Measurements from ENCODE around the gene GPC6.

GPC6 gene

GRCh38 chr13:94073007-94073744 lies 846.6 kb downstream of the GPC6 start:
- DNase-seq, result no peak
- Histone ChIP-seq H3K27ac (no peak overlapping the region), H3K4me3 (ENCODE audit: low read depth, low read length) (no peak overlapping the region), H3K9me3 (ENCODE audit: severe bottlenecking) (peaks cover 2% of the 10 kb centered on the region), H3K36me3 (peaks cover 5% of the 10 kb centered on the region; the same call in 1 of the 2 replicates), H3K27me3 (ENCODE audit: insufficient read depth, low read depth, severe bottlenecking) (no peaks in the 10 kb centered on the region)
- no peak for TF ChIP-seq CTCF (IDR thresholded peaks at IDR 0.05; ENCODE audit: low read depth, low read length)

GRCh38 chr13:94079876-94080275 lies 853.3 kb downstream of the GPC6 start:
- Histone ChIP-seq H3K4me3 (ENCODE audit: low read depth, low read length) (no peak overlapping the region), H3K36me3 (no peaks in the 10 kb centered on the region; the same call in 1 of the 2 replicates), H3K27me3 (ENCODE audit: insufficient read depth, low read depth, severe bottlenecking) (no peaks in the 10 kb centered on the region), H3K9me3 (ENCODE audit: severe bottlenecking) (no peaks in the 10 kb centered on the region), H3K27ac (no peak overlapping the region)
- no peak for DNase-seq
- no peak for TF ChIP-seq CTCF (IDR thresholded peaks at IDR 0.05; ENCODE audit: low read depth, low read length)

GRCh38 chr13:94080527-94080926 lies 853.9 kb downstream of the GPC6 start:
- no peak for DNase-seq
- TF ChIP-seq CTCF (IDR thresholded peaks at IDR 0.05; ENCODE audit: low read depth, low read length), result no peak
- H3K9me3 ChIP-seq (ENCODE audit: severe bottlenecking), result no peaks in the 10 kb centered on the region
- no peak overlapping the region for H3K4me3 ChIP-seq (ENCODE audit: low read depth, low read length)
- no peaks in the 10 kb centered on the region for H3K27me3 ChIP-seq (ENCODE audit: insufficient read depth, low read depth, severe bottlenecking)
- H3K36me3 ChIP-seq, result no peaks in the 10 kb centered on the region; the same call in 1 of the 2 replicates
- no peak overlapping the region for H3K27ac ChIP-seq

GRCh38 chr13:94087100-94087499 lies 860.5 kb downstream of the GPC6 start:
- no peak for TF ChIP-seq CTCF (IDR thresholded peaks at IDR 0.05; ENCODE audit: low read depth, low read length)
- Histone ChIP-seq H3K36me3 (no peaks in the 10 kb centered on the region), H3K4me3 (ENCODE audit: low read depth, low read length) (no peak overlapping the region), H3K27ac (no peak overlapping the region), H3K27me3 (ENCODE audit: insufficient read depth, low read depth, severe bottlenecking) (no peaks in the 10 kb centered on the region), H3K9me3 (ENCODE audit: severe bottlenecking) (no peaks in the 10 kb centered on the region)
- DNase-seq, result no peak

DNA sequence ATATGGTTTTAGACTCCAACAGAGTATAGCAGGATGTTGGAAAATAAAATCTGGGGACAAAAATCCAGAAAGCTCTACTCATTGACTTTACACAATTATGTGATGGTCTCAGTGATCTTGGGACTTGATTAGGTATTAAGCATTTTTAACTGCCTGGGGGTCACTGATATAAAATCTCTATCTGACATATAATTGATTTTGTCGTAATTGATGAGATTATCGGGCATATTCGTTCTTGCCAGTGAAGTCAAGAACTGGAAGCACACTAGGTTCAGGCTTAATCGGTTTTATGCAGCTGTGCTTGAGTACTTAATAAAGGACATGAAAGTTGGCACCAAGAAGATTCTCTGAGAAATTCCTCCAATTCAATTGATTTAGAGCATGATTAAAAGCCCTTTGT lies 862.1 kb downstream of the GPC6 start:
- Histone ChIP-seq H3K27me3 (ENCODE audit: insufficient read depth, low read depth, severe bottlenecking) (no peaks in the 10 kb centered on the region), H3K27ac (no peak overlapping the region), H3K9me3 (ENCODE audit: severe bottlenecking) (peaks cover 4% of the 10 kb centered on the region), H3K4me3 (ENCODE audit: low read depth, low read length) (no peak overlapping the region), H3K36me3 (no peaks in the 10 kb centered on the region)
- no peak for TF ChIP-seq CTCF (IDR thresholded peaks at IDR 0.05; ENCODE audit: low read depth, low read length)
- DNase-seq, result no peak
